ENCODE measurements around the gene GRWD1.

Gene GRWD1

GRCh38 chr19:48461651-48461981 is 15.8 kb downstream of the GRWD1 start:
- no peak for FAIRE-seq

GRCh38 chr19:48461982-48462655 is 16.3 kb downstream of the GRWD1 start:
- no peak for FAIRE-seq

GRCh38 chr19:48465215-48465614 is 19.4 kb downstream of the GRWD1 start:
- no peak for FAIRE-seq

- no peak for FAIRE-seq
Observed at GRCh38 chr19:48466561-48467325, 21.0 kb downstream of the GRWD1 start.

GRCh38 chr19:48468772-48469288 is 23.0 kb downstream of the GRWD1 start:
- peak; percentile 99 for FAIRE-seq

GRCh38 chr19:48469289-48469881 is 23.6 kb downstream of the GRWD1 start, which contains the start of gene CYTH2:
Gene CYTH2, plus strand, starts transcription at chr19:48469369. Its CDS starts 139 bp downstream, at chr19:48469508.
- FAIRE-seq: no peak

GRCh38 chr19:48469934-48470680 is 24.3 kb downstream of the GRWD1 start:
- FAIRE-seq: no peak

GRCh38 chr19:48470856-48471255 is 25.1 kb downstream of the GRWD1 start:
- no peak for FAIRE-seq

- no peak for FAIRE-seq
Observed at GRCh38 chr19:48471836-48472235, 26.1 kb downstream of the GRWD1 start.

- no peak for FAIRE-seq
Observed at GRCh38 chr19:48473161-48473966, 27.6 kb downstream of the GRWD1 start.

- FAIRE-seq: no peak
Observed at GRCh38 chr19:48474084-48474592, 28.4 kb downstream of the GRWD1 start.

GRCh38 chr19:48475369-48476068 is 29.7 kb downstream of the GRWD1 start:
- no peak for FAIRE-seq

GRCh38 chr19:48476176-48476575 is 30.4 kb downstream of the GRWD1 start:
- no peak for FAIRE-seq

- no peak for FAIRE-seq
Observed at GRCh38 chr19:48477067-48477685, 31.4 kb downstream of the GRWD1 start.

- FAIRE-seq: no peak
Observed at GRCh38 chr19:48477698-48478338, 32.0 kb downstream of the GRWD1 start.

- FAIRE-seq: no peak
Observed at GRCh38 chr19:48478339-48479256, 32.8 kb downstream of the GRWD1 start.

- no peak for FAIRE-seq
Observed at GRCh38 chr19:48479686-48480085, 33.9 kb downstream of the GRWD1 start.

GRCh38 chr19:48480183-48480557 is 34.4 kb downstream of the GRWD1 start:
- FAIRE-seq: no peak

Measured in colon (tissue), 2 donors.